ENCODE data around the gene WIZ.

DNA sequence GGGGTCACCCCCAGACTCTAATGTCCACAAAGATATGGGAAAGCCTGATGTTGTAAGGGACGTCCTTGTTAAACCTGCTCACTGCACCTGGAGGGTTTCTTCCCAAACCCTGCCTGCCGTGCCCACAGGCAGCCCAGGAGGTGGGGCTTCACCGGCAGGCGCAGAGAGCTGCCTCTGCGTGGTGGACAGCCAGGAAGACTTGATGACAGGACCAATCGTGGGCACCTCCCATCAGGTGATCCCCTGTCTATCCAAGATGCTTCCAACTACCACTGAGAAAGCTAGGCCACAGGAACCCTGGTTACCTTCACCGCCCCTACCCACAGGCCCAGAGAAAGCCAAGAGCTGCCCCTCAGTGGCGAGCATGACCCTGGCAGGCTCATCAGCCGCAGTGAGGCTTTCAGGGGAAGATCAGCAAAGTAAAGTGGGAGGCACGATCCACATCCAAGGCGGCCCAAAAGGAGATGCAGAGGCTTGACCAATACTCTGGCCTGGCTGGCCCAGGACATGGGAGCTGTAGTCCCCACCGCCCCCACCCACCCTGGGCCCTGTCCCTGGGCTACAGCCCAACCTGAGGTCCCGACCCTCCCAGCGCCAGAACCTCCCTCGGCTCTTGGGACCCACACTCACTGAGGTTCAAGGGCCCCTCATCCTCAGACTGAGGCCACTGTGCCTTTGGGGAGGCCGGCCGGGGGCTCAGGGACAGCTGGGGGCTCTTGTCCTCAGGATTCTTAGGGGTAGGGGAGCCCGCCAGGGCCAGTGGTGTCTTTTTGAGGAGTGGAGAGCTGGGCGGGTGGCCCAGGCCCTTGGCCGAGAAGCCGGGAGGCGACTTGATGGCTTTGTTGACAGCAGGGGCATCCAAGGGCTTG is 20.6 kb downstream of the WIZ start:
- TF ChIP-seq, protein P1, sequence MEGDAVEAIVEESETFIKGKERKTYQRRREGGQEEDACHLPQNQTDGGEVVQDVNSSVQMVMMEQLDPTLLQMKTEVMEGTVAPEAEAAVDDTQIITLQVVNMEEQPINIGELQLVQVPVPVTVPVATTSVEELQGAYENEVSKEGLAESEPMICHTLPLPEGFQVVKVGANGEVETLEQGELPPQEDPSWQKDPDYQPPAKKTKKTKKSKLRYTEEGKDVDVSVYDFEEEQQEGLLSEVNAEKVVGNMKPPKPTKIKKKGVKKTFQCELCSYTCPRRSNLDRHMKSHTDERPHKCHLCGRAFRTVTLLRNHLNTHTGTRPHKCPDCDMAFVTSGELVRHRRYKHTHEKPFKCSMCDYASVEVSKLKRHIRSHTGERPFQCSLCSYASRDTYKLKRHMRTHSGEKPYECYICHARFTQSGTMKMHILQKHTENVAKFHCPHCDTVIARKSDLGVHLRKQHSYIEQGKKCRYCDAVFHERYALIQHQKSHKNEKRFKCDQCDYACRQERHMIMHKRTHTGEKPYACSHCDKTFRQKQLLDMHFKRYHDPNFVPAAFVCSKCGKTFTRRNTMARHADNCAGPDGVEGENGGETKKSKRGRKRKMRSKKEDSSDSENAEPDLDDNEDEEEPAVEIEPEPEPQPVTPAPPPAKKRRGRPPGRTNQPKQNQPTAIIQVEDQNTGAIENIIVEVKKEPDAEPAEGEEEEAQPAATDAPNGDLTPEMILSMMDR (IDR thresholded peaks at IDR 0.05; ENCODE audit: control extremely low read depth in 1 of 3, insufficient read depth in 1 of 3, low read depth in 1 of 3, low read length in 3 of 3), result no peak
- TF ChIP-seq CREB1 (IDR thresholded peaks at IDR 0.05) (no peak), RAD21 (IDR thresholded peaks at IDR 0.05 in 1 of 2, conservative IDR thresholded peaks at IDR 0.05 in 1 of 2; ENCODE audit: low read depth in 2 of 2, low read length in 2 of 2) (no peak)

All from H1 (cell line).